RWPE2 (cell line): ENCODE results near the gene TIGD4.

ENCODE experiments used
- ATAC-seq: fragments of 200-7000 bp; cut with Tn5 transposase; 3 replicates; pipeline ENCODE4 v1.9.1; 2021; ENCODE audit warnings: low read depth
- DNase-seq: peaks from one replicate; pipeline ENCODE4 v3.0.0-alpha.2; 2020; ENCODE audit warnings: low spot score
- H3K27ac ChIP-seq: fragments of 450-650 bp; 2 replicates; pipeline ENCODE4 v1.5.1; 2017; ENCODE audit warnings: mild to moderate bottlenecking; ENCODE audit not compliant: poor library complexity, severe bottlenecking
- H3K27me3 ChIP-seq: fragments of 250-450 bp; sonication (Bioruptor Pico); 2 replicates; pipeline ENCODE4 v1.5.1; 2021; ENCODE audit warnings: mild to moderate bottlenecking, moderate library complexity; ENCODE audit not compliant: insufficient read depth, poor library complexity, severe bottlenecking
- H3K36me3 ChIP-seq: fragments of 250-450 bp; sonication (Bioruptor Pico); 2 replicates; pipeline ENCODE4 v1.5.1; 2020; ENCODE audit warnings: low read depth, mild to moderate bottlenecking, moderate library complexity
- H3K4me1 ChIP-seq: fragments of 250-450 bp; sonication (Bioruptor Pico); 2 replicates; pipeline ENCODE4 v1.5.1; 2021; ENCODE audit warnings: mild to moderate bottlenecking, moderate library complexity; ENCODE audit not compliant: insufficient read depth, poor library complexity, severe bottlenecking
- H3K4me3 ChIP-seq: fragments of 250-450 bp; sonication (Bioruptor Pico); 2 replicates; pipeline ENCODE4 v1.5.1; 2021; ENCODE audit warnings: mild to moderate bottlenecking, moderate library complexity; ENCODE audit not compliant: severe bottlenecking
- H3K9me3 ChIP-seq: fragments of 250-450 bp; sonication (Bioruptor Pico); 2 replicates; pipeline ENCODE4 v1.5.1; 2021; ENCODE audit warnings: mild to moderate bottlenecking, moderate library complexity; ENCODE audit not compliant: severe bottlenecking
- TF ChIP-seq, protein P1 (sequence below): fragments of 450-650 bp; IDR thresholded peaks from one replicate; pipeline ENCODE4 v1.5.1; 2017; ENCODE audit warnings: mild to moderate bottlenecking, moderate library complexity; ENCODE audit not compliant: poor library complexity, severe bottlenecking

The TIGD4 gene

DNA sequence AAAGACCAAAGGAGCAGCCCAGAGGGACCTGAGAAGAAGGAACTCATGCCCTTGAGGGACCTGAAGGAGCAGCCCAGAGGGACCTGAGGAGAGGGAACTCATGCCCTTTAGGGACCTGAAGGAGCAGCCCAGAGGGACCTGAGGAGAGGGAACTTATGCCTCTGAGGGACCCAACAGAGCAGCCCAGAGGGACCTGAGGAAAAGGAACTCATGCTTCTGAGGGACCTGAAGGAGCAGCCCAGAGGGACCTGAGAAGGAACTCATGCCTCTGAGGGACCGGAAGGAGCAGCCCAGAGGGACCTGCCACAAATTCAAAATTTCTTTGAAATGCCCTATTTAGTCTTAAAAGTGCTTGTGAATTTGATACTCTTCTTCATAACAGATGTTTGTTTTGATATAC is 51.2 kb downstream of the TIGD4 start:
- Histone ChIP-seq H3K4me1 (peaks cover 4% of the 10 kb centered on the region), H3K4me3 (no peak overlapping the region), H3K9me3 (no peaks in the 10 kb centered on the region), H3K27me3 (no peaks in the 10 kb centered on the region), H3K27ac (no peak overlapping the region), H3K36me3 (no peaks in the 10 kb centered on the region)
- TF ChIP-seq, protein P1, sequence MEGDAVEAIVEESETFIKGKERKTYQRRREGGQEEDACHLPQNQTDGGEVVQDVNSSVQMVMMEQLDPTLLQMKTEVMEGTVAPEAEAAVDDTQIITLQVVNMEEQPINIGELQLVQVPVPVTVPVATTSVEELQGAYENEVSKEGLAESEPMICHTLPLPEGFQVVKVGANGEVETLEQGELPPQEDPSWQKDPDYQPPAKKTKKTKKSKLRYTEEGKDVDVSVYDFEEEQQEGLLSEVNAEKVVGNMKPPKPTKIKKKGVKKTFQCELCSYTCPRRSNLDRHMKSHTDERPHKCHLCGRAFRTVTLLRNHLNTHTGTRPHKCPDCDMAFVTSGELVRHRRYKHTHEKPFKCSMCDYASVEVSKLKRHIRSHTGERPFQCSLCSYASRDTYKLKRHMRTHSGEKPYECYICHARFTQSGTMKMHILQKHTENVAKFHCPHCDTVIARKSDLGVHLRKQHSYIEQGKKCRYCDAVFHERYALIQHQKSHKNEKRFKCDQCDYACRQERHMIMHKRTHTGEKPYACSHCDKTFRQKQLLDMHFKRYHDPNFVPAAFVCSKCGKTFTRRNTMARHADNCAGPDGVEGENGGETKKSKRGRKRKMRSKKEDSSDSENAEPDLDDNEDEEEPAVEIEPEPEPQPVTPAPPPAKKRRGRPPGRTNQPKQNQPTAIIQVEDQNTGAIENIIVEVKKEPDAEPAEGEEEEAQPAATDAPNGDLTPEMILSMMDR: no peak
- DNase-seq: no peak
- no peak for ATAC-seq

DNA sequence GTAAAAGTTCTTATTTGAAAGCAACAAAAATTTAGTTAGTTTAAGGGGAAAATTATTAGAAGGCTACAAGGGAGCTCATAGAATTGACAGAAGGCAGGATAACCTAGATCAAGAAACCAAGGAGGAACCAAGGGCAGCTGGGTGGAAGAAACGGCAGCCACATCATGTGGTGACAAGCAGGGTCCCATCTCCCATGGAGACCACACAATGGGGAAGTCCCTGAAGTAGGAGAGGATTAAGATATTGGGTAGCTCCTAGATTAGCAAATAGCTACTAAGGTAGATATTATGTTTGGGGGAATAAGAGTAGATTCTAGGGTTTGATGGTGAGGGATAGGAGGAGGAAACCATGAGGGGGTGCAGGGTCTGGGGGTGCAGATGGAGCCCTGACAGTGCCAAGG is 51.7 kb downstream of the TIGD4 start:
- TF ChIP-seq, protein P1: no peak
- Histone ChIP-seq H3K9me3 (no peaks in the 10 kb centered on the region), H3K4me3 (no peak overlapping the region), H3K27me3 (no peaks in the 10 kb centered on the region), H3K36me3 (no peaks in the 10 kb centered on the region), H3K4me1 (peaks cover 4% of the 10 kb centered on the region), H3K27ac (no peak overlapping the region)
- DNase-seq (no peak), ATAC-seq (no peak)

DNA sequence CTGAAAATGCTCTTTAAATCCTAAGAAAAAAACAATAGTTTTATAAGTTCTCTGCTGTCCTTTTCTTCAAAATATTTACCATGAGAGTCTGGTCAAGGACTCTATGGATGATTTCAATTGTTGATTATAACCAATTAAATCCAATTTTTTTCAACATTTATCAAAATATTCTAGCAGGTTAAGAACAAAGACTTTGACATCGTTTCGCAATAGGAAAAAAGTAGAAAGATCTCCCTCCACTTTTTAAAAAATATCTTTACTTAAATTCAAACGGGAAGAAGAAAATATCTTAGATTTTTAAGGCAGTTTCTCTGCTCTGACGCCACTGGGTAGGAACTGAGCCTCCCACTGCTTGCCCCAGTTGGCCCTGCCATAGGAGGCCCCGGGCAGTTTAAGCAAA is 55.0 kb downstream of the TIGD4 start:
- Histone ChIP-seq H3K27me3 (no peaks in the 10 kb centered on the region), H3K27ac (no peak overlapping the region), H3K36me3 (no peaks in the 10 kb centered on the region), H3K9me3 (no peaks in the 10 kb centered on the region), H3K4me1 (peaks cover 10% of the 10 kb centered on the region), H3K4me3 (no peak overlapping the region)
- no peak for DNase-seq
- ATAC-seq: no peak
- TF ChIP-seq, protein P1: no peak

DNA sequence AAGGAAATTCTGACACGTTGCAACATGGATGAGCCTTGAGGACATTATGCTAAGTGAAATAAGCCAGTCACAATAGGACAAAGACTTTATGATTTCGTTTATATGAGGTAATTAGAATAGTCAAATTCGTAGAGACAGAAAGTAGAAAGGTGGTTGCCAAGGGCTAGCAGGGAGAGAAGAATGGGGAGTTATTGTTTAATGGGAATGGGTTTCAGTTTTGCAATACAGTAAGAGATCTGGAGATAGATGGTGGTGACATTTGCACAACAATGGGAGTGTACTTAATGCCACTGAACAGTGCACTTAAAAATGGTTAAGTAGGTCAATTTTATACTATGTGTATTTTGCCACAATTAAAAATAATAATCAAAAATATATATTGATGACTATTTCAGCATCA is 56.3 kb downstream of the TIGD4 start:
- no peak overlapping the region for H3K27ac ChIP-seq
- TF ChIP-seq, protein P1: no peak

DNA sequence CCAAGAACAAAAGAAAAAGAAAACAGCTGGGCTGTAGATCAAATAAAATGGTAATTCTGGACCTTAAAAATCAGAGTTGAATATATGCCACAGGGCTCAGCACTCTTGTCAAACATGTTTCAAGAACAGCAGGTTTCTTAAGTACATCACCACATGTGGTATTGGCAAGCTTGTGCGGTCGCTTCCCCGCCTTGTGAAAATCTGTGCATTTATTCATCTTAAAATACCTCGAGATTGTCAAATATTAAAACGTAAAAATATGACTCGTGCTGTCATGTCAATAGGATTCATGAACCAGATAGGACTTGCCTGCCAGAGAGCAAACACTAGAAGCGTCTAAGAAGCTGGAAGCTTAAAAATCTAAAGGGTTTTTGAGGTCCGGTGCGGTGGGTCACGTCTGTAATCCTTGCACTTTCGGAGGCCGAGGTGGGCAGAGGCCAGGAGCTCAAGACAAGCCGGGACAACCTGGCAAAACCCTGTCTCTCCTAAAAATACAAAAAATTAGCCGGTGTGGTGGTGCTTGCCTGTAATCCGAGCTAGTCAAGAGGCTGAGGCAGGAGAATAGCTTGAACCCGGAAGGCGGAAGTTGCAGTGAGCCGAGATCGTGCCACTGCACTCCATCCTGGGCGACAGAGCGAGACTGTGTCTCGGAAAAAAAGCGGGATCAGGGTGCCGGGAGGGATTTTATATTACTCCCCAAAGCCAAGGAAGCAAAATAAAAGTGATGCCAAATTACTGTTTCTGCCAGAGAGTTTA is 59.6 kb downstream of the TIGD4 start:
- Histone ChIP-seq H3K4me3 (no peak overlapping the region), H3K36me3 (no peaks in the 10 kb centered on the region), H3K4me1 (peaks cover 10% of the 10 kb centered on the region), H3K27me3 (no peaks in the 10 kb centered on the region), H3K27ac (peak overlapping the region; percentile 6), H3K9me3 (no peaks in the 10 kb centered on the region)
- TF ChIP-seq, protein P1: no peak
- ATAC-seq (peak; percentile 41; the same call in 2 of the 3 replicates), DNase-seq (no peak)

More for the DNA sequence above, 56.3 kb downstream of the TIGD4 start:
- Histone ChIP-seq H3K4me1 (peaks cover 10% of the 10 kb centered on the region), H3K9me3 (no peaks in the 10 kb centered on the region), H3K27me3 (no peaks in the 10 kb centered on the region), H3K36me3 (no peaks in the 10 kb centered on the region), H3K4me3 (no peak overlapping the region)
- ATAC-seq (no peak), DNase-seq (no peak)
